ENCODE results near the gene ARID1B.

- TF ChIP-seq CTCF (IDR thresholded peaks at IDR 0.05; ENCODE audit: borderline replicate concordance, extremely low read depth, low read length, poor library complexity, severe bottlenecking): no peak
- TF ChIP-seq EZH2 (IDR thresholded peaks at IDR 0.05; ENCODE audit: borderline replicate concordance, low read depth, low read length, severe bottlenecking): no peak
These were observed 9.5 kb downstream of the ARID1B start for GRCh38 chr6:156786652-156787051.

Measured in DND-41 (cell line).